H9 (cell line): Measurements from ENCODE around the gene IL12A. TPM values are rescaled to one million over a fixed set of nuclear protein-coding genes. Genes with fewer than 3 reads are reported as not detected.

Experiments used
- DNase-seq: peaks from one replicate; pipeline ENCODE4 v3.0.0-alpha.2; 2017
- H2AFZ ChIP-seq: one replicate; pipeline ENCODE4 v1.6.1; 2013; ENCODE audit warnings: mild to moderate bottlenecking, low read length, control low read depth, moderate library complexity
- H2AK5ac ChIP-seq: 2 replicates; pipeline ENCODE4 v1.6.1; 2013; ENCODE audit warnings: low read length, control low read depth, mixed read lengths; ENCODE audit not compliant: insufficient read length
- H2BK120ac ChIP-seq: one replicate; pipeline ENCODE4 v1.6.1; 2013; ENCODE audit warnings: low read depth, mild to moderate bottlenecking, low read length, control low read depth, inconsistent platforms; ENCODE audit not compliant: poor library complexity, severe bottlenecking
- H2BK12ac ChIP-seq: 2 replicates; pipeline ENCODE4 v1.6.1; 2013; ENCODE audit warnings: low read length, control low read depth, mixed read lengths, low read depth; ENCODE audit not compliant: insufficient read length
- H2BK15ac ChIP-seq: 2 replicates; pipeline ENCODE4 v1.6.1; 2013; ENCODE audit warnings: low read depth, low read length, control low read depth
- H2BK20ac ChIP-seq: one replicate; pipeline ENCODE4 v1.6.1; 2013; ENCODE audit warnings: low read depth, mild to moderate bottlenecking, low read length, control low read depth, inconsistent platforms; ENCODE audit not compliant: poor library complexity, severe bottlenecking
- H2BK5ac ChIP-seq: 2 replicates; pipeline ENCODE4 v1.6.1; 2013; ENCODE audit warnings: low read length, control low read depth, mixed read lengths; ENCODE audit not compliant: insufficient read length
- H3K14ac ChIP-seq: 2 replicates; pipeline ENCODE4 v1.6.1; 2013; ENCODE audit warnings: low read length, control low read depth; ENCODE audit not compliant: insufficient read depth
- H3K18ac ChIP-seq: 2 replicates; pipeline ENCODE4 v1.6.1; 2013; ENCODE audit warnings: low read depth, mild to moderate bottlenecking, mixed read lengths, low read length, control low read depth; ENCODE audit not compliant: insufficient read length
- H3K23ac ChIP-seq: 2 replicates; pipeline ENCODE4 v1.6.1; 2013; ENCODE audit warnings: low read length, control low read depth, mixed read lengths, low read depth; ENCODE audit not compliant: insufficient read length
- H3K23me2 ChIP-seq: 2 replicates; pipeline ENCODE4 v1.6.1; 2013; ENCODE audit warnings: low read depth, mild to moderate bottlenecking, mixed read lengths, low read length, control low read depth; ENCODE audit not compliant: insufficient read length, poor library complexity, severe bottlenecking
- H3K27ac ChIP-seq: 2 replicates; pipeline ENCODE4 v1.5.1; 2013; ENCODE audit warnings: low read length, control low read depth, mixed read lengths, low read depth; ENCODE audit not compliant: insufficient read length
- H3K27me3 ChIP-seq: 2 replicates; pipeline ENCODE4 v1.6.1; 2013; ENCODE audit warnings: low read length, control low read depth, inconsistent platforms; ENCODE audit not compliant: insufficient read depth
- H3K4ac ChIP-seq: 2 replicates; pipeline ENCODE4 v1.6.1; 2013; ENCODE audit warnings: low read depth, mild to moderate bottlenecking, control low read depth, inconsistent platforms, low read length, moderate library complexity
- H3K4me1 ChIP-seq: 2 replicates; pipeline ENCODE4 v1.6.1; 2013; ENCODE audit warnings: low read length, control low read depth, inconsistent platforms; ENCODE audit not compliant: insufficient read depth
- H3K4me2 ChIP-seq: 2 replicates; pipeline ENCODE4 v1.6.1; 2013; ENCODE audit warnings: low read length, control low read depth, mixed read lengths; ENCODE audit not compliant: insufficient read length, insufficient read depth
- H3K56ac ChIP-seq: 2 replicates; pipeline ENCODE4 v1.6.1; 2013; ENCODE audit warnings: low read depth, mild to moderate bottlenecking, mixed read lengths, low read length, control low read depth; ENCODE audit not compliant: insufficient read length
- H3K79me1 ChIP-seq: 2 replicates; pipeline ENCODE4 v1.6.1; 2013; ENCODE audit warnings: low read depth, mild to moderate bottlenecking, moderate library complexity, low read length, control low read depth, inconsistent platforms; ENCODE audit not compliant: insufficient read depth, poor library complexity, severe bottlenecking
- H3K79me2 ChIP-seq: 2 replicates; pipeline ENCODE4 v1.6.1; 2013; ENCODE audit warnings: low read length, control low read depth, inconsistent platforms; ENCODE audit not compliant: insufficient read depth
- H3K9ac ChIP-seq: 2 replicates; pipeline ENCODE4 v1.6.1; 2013; ENCODE audit warnings: low read length, control low read depth, mixed read lengths; ENCODE audit not compliant: insufficient read length; ENCODE audit errors: extremely low read depth
- H3K9me3 ChIP-seq: one replicate; pipeline ENCODE4 v1.6.1; 2013; ENCODE audit warnings: low read depth, low read length, inconsistent platforms; ENCODE audit not compliant: control insufficient read depth
- H3T11ph ChIP-seq: one replicate; pipeline ENCODE4 v1.6.1; 2013; ENCODE audit warnings: mild to moderate bottlenecking, low read length, control low read depth, inconsistent platforms
- H4K20me1 ChIP-seq: one replicate; pipeline ENCODE4 v1.6.1; 2013; ENCODE audit not compliant: control insufficient read depth, insufficient read length, insufficient read depth
- H4K5ac ChIP-seq: 2 replicates; pipeline ENCODE4 v1.6.1; 2013; ENCODE audit warnings: low read depth, mild to moderate bottlenecking, mixed read lengths, low read length, control low read depth; ENCODE audit not compliant: insufficient read length
- H4K8ac ChIP-seq: replicated peaks from 2 replicates; pipeline ENCODE4 v1.6.1; 2013; ENCODE audit warnings: low read length, control low read depth, mixed read lengths, low read depth; ENCODE audit not compliant: insufficient read length
- H4K91ac ChIP-seq: 2 replicates; pipeline ENCODE4 v1.6.1; 2013; ENCODE audit warnings: low read depth, mild to moderate bottlenecking, moderate library complexity, mixed read lengths, low read length, control low read depth; ENCODE audit not compliant: insufficient read length
- H3K27ac Mint-ChIP-seq, 3 experiments: 2 replicates in 2 of 3; 3 replicates in 1 of 3; pipeline ENCODE4 v1.8.0; 2020 to 2021; ENCODE audit warnings: mixed read lengths in 3 of 3, mild to moderate bottlenecking in 1 of 3, moderate library complexity in 1 of 3
- H3K27me3 Mint-ChIP-seq: 2 replicates; pipeline ENCODE4 v1.8.0; 2021; ENCODE audit warnings: low read depth, mild to moderate bottlenecking, moderate library complexity, mixed read lengths
- H3K36me3 Mint-ChIP-seq, 3 experiments: 2 replicates in 2 of 3; 3 replicates in 1 of 3; pipeline ENCODE4 v1.8.0; 2020 to 2021; ENCODE audit warnings: low read depth in 3 of 3, mixed read lengths in 3 of 3; ENCODE audit not compliant: insufficient read depth in 1 of 3
- H3K4me1 Mint-ChIP-seq, 2 experiments: 2 replicates each; pipeline ENCODE4 v1.8.0; 2020; ENCODE audit warnings: mixed read lengths in 2 of 2
- H3K4me3 Mint-ChIP-seq, 2 experiments: 2 replicates in 1 of 2; 3 replicates in 1 of 2; pipeline ENCODE4 v1.8.0; 2020 to 2021; ENCODE audit warnings: mild to moderate bottlenecking in 2 of 2, mixed read lengths in 2 of 2, moderate library complexity in 1 of 2
- H3K9me3 Mint-ChIP-seq, 2 experiments: 2 replicates in 1 of 2; 3 replicates in 1 of 2; pipeline ENCODE4 v1.8.0; 2020; ENCODE audit warnings: mild to moderate bottlenecking in 2 of 2, mixed read lengths in 2 of 2, moderate library complexity in 1 of 2
- CTCF ChIP-seq: fragments of 200-600 bp; sonication (generic); conservative IDR thresholded peaks from 3 replicates; pipeline ENCODE4 v1.8.0; 2021; ENCODE audit warnings: antibody characterized with exemption, mild to moderate bottlenecking
- WGBS: extraction: QIAGEN DNeasy Blood & Tissue Kit; methylation state at CpG from one replicate; pipeline ENCODE4 v1.1.7; 2013; ENCODE audit warnings: missing lambda C conversion rate, low lambda C conversion rate, mixed read lengths; ENCODE audit not compliant: insufficient read length; ENCODE audit errors: extremely low coverage; 5-methylcytosine and 5-hydroxymethylcytosine counted together
- total RNA-seq: library from RNA; stranded (reverse); gene quantifications from 2 replicates; pipeline ENCODE4 v1.2.1, GENCODE V29; 2021

IL12A gene
- total RNA-seq, 1 experiment from 2014 or later = 0.50 TPM

- no peaks in the 10 kb centered on the region for H4K20me1 ChIP-seq
- no peak overlapping the region for H2BK5ac ChIP-seq
- no peak overlapping the region for H2BK120ac ChIP-seq
- no peaks in the 10 kb centered on the region for H3K79me1 ChIP-seq
- no peaks in the 10 kb centered on the region for H3K79me2 ChIP-seq
- Mint-ChIP-seq H3K4me1 (peaks cover 23 to 38% of the 10 kb centered on the region in 2 experiments), H3K4me3 (no peak overlapping the region), H3K36me3 (peaks cover 1 to 7% (median 6%) of the 10 kb centered on the region in 3 experiments), H3K9me3 (peaks cover 1 to 3% of the 10 kb centered on the region in 2 experiments; a peak in 2 of 5 replicates), H3K27ac (no peak overlapping the region), H3K27me3 (no peaks in the 10 kb centered on the region)
- no peak overlapping the region for H3K4ac ChIP-seq
- H2AFZ ChIP-seq = no peak overlapping the region
- H3K4me2 ChIP-seq = no peak overlapping the region
- no peak overlapping the region for H2BK15ac ChIP-seq
- no peak overlapping the region for H3T11ph ChIP-seq
- H3K14ac ChIP-seq = no peak overlapping the region
- H3K23me2 ChIP-seq = no peaks in the 10 kb centered on the region
- H4K8ac ChIP-seq = no peak overlapping the region
- no peak for TF ChIP-seq CTCF
- no peaks in the 10 kb centered on the region for H3K27me3 ChIP-seq
- no peak overlapping the region for H3K27ac ChIP-seq
- H2BK12ac ChIP-seq = no peak overlapping the region
- no peak overlapping the region for H2AK5ac ChIP-seq
- WGBS = no CpG with 5 or more reads among the region's 7 CpGs
- DNase-seq = no peak
- no peak overlapping the region for H3K18ac ChIP-seq
- no peaks in the 10 kb centered on the region for H3K9me3 ChIP-seq
- H3K4me1 ChIP-seq = peaks cover 6% of the 10 kb centered on the region; the same call in 1 of the 2 replicates
- no peak overlapping the region for H3K9ac ChIP-seq
- H4K91ac ChIP-seq = no peak overlapping the region
- H3K23ac ChIP-seq = no peak overlapping the region
- no peak overlapping the region for H3K56ac ChIP-seq
- H4K5ac ChIP-seq = no peak overlapping the region
- H2BK20ac ChIP-seq = no peak overlapping the region
Measured at GRCh38 chr3:159996959-159997358, 8.3 kb downstream of the IL12A start.
